Stimulated activated CD8-positive, alpha-beta memory T cell treated with anti-CD3 and anti-CD28 coated beads, Interleukin-4, amount 100 ng/mL, for 4 hours (primary cell): ENCODE data around the gene SEPTIN6.
"Not testable (repeated sequence)": the region's sequence is repeated elsewhere in the genome, so short reads cannot be mapped to it uniquely, and the experiment has no call there.

Source experiments
- DNase-seq, 2 donors: peaks; one replicate each; pipeline ENCODE4 v3.0.0-alpha.2; 2020; ENCODE audit warnings: low read depth in 2 of 2, low spot score in 1 of 2

Gene SEPTIN6

GRCh38 chrX:119692191-119693039, 553 bp downstream of the SEPTIN6 start:
- DNase-seq = peak in 1 of 2 donors; percentile 46

DNA sequence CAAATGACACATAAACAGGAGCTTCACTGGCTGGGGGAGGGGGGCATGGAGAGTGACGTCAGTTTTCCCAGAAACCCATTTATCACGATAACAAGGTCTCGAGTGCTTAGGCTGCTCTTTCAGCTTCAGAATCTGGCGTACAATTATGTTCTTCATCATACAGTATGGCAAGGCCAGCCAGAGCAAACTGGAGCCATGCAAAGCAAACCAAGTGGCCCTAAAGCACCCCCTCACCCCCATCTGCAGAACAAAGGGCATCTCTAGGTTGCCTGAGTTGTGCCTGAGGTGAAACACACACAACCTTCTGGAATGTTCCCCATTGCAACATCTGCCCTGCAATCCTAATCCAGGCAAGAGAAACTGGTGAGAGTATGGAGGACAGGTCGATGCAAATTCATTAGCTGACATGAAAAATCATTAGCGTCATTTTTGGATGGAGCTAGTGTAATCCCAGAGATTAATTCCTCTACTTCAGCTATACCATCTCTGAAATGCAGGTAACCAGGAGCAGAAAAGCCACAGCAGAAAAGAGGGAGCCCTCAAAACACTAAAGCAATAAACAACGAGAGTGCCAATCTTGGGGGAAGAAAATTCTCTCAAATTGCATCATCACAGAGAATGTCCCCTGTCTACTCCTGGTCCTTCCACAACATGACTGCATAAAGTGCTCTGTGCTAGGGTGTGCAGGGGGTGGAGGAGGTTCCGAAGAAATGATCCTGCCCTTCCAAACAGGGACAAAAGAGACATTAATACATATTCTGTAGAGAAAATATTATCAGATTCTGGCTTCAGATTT, 1.8 kb downstream of the SEPTIN6 start:
- DNase-seq = peak in 1 of 2 donors; percentile 45

DNA sequence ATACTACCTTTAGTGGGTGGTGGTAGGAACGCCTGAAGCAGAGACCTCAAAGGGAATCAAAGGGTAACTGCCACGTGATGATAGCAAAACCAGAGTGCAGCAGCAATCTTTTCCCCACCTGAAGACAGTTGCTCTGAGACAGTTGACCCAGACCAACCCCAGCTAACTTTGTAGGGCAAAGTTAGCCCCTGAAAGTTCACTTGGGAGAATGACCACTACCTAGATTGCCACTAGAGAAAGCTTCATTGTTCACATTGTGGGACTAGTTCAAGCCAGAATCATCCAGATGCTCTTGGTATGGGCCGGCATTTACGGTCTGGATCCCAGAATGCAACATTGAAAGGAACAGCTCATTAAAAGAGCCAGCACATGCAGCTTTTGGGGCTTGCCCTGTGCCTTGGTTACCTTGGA, 4.1 kb downstream of the SEPTIN6 start:
- no peak for DNase-seq

- no peak for DNase-seq
Observed at GRCh38 chrX:119687661-119688413, 5.1 kb downstream of the SEPTIN6 start.

- no peak for DNase-seq
Observed at GRCh38 chrX:119686087-119686691, 6.8 kb downstream of the SEPTIN6 start.

DNA sequence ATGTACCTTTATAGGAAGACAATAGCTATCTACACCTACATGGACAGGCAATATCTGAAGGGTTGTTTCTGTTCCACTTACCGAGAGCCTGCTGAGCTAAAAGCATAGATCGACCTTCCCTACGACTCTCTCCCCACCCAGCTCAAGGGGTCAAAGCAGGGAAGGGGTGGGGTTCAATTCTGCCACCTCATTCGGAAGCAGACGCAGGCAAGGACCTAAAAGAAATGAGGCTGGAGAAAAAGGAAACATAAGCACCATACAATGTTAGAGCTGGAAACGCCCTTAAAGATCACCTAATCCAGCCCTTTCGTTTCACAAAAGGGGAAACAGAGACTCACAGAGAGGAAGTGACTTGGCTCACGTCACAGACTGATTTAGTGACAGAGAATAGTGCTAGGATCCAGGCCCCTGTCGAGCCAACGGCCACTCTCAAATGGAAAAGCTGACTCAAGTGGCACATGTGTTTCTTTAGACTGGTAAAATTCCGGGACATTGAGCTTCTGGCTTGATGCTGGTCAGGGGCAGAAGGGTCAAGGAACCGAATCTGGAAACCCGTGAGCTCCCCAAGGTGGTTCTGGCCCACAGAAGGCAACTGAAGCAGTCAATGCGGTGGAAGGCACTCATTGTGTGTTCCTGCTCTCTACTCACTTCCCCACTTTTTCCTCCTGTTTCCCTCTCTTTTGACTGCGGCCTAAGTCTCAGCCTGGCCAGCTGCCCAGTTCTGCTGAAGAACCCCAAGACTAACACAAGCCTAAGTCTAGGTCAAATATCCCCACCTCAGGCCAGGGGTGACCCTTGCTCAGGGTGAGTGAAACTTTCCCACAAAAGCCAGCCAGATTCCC, 7.5 kb downstream of the SEPTIN6 start:
- DNase-seq = no peak

- no peak for DNase-seq
Observed at GRCh38 chrX:119684916-119685224, 8.1 kb downstream of the SEPTIN6 start.

- DNase-seq = not testable (repeated sequence)
Observed at GRCh38 chrX:119684312-119684711, 8.7 kb downstream of the SEPTIN6 start.

- no peak for DNase-seq
Observed at GRCh38 chrX:119682019-119682989, 10.7 kb downstream of the SEPTIN6 start.

- no peak for DNase-seq
Observed at GRCh38 chrX:119677654-119677981, 15.3 kb downstream of the SEPTIN6 start.

GRCh38 chrX:119676949-119677653, 15.9 kb downstream of the SEPTIN6 start:
- DNase-seq = no peak

DNA sequence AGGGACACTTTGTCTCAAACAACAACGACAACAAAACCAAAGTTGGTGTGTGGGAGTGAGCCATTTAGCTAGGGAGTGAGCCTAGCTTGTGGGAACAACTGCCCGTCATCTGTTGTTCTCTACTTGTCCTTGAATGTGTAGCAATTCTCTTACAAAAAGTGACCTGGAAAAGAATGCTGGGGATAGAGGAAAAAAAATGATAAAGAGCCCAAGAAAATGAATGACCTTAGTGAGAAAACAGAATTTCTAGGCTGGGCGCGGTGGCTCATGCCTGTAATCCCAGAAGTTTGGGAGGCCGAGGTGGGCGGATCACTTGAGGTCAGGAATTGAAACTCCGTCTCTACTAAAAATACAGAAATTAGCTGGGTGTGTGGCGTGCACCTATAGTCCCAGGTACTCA, 19.6 kb downstream of the SEPTIN6 start:
- no peak for DNase-seq

DNA sequence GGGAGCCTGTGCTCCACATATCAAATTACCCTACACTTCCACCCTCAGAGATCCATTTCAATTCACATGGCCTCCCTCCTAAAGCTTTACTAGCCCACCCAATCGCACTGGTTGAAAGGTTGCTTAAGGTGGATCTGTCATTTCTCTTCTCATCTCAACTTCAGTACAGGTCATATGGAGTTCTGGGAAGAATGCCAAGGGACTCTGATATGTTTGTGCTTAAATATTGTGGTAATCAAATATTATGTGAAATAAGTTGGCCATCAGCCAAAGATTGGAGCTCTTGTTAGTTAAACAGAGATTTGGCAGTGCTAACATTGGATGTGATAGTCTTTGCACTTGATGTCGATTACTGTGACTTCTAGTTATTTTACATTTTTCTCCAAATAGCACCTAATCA, 20.5 kb downstream of the SEPTIN6 start:
- no peak for DNase-seq

DNA sequence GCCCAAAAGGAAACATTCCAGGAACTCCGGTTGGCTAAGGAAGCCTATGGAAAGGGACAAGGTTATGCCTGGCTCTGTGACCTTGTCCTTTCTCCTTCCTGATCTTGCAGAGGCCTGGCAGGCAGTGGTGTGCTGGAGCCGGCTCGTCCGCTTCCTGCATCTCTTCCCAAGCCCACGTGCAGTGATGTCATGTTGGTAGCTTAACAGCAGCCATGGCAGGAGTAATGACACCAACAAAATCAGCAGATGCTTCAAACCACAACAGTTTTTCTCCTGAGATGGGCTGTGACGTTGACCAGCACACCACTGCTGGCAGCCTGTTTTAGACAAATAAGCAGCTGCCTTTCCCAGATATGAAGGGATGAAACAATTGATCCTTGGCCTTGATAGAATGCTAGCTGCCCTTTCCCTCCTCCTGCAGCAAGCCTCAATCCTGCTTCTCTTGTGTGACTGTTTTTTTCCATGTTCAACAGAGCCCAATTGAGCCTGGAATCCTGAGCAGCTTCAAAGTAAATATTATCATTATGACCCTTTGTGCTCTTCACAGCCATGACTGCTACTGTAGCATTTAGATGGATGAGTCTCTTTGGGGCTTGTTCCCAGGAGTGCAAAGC, 23.4 kb downstream of the SEPTIN6 start:
- no peak for DNase-seq

DNA sequence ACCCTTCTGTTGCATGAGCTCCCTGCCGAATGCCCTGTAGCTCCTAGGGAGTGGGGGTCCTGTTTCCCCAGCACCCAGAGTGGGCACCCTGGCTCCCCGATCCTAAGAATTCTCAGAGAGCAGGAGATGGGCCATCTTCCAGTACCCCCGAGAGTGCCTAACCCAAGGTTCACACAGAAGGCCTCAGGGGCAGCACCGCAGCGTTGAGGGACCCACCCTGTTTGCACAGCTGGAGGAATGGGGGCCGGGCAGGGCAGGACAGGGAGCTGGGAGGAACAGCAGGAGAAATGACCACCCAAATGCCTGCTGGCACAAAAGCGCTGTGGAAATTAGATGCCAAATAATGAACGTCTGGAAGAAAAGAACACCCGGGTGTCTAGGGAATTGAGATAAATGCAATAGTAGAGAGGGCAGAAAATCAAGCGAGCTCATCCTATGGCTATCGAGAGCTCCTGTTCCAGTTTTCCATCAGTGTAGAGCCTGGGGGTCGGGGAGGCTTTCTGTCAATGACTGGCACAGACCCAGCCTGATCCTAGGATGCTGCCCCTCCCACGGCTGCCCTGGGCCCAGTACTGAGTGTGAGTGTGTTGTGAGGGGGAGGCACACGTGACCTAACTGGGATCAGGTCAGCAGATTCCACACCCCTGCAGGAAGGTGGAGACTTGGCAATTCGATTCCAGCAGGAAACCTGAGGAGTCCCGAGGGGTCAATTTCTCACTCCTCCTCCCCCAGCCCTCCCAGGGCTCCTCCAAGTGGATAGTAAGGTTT, 25.7 kb downstream of the SEPTIN6 start:
- no peak for DNase-seq

DNA sequence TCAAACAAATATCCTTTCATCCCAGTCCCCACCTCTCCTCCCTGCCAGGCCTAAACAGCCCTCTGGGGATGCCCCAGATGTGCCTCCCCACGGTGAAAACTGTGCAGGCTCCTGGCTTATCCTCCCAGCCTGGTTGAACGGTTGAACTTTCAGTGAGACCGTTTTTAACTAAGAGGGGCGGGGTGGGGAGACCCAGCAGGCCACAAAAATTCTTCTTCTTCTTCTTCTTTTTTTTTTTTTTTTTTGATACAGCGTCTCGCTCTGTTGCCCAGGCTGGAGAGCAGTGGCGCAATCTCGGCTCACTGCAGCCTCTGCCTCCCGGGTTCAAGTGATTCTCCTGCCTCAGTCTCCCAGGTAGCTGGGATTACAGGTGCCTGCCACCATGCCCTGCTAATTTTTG, 28.1 kb downstream of the SEPTIN6 start:
- DNase-seq = not testable (repeated sequence)

- DNase-seq = no peak
Observed at GRCh38 chrX:119661486-119661885, 31.5 kb downstream of the SEPTIN6 start.

DNA sequence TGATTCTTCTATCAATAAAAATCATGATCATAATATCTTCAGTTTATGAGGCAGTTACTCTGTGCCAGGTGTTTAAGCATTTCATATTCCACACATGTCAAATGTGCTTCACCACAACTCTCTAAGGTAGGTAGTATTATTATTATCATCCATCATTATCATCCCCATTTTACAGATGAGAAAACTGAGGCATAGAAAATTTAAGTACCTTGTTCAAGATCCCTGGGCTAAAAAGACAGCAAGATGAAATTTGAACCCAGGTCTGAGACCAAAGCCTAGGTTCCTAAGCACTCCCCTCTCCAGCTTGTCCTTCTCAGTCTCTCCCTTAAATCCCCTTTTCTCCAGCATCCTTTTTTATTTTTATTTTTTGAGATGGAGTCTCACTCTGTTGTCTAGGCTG, 33.4 kb downstream of the SEPTIN6 start:
- no peak for DNase-seq
